HG02852 (cell line): ENCODE measurements around the gene ZDHHC14.
"Not testable (repeated sequence)": the region's sequence is repeated elsewhere in the genome, so short reads cannot be mapped to it uniquely, and the experiment has no call there.

Experiments used
- ATAC-seq: cut with Tn5 transposase; IDR thresholded peaks from one replicate; pipeline ENCODE4 v1.9.1; 2021; ENCODE audit warnings: mild to moderate bottlenecking, moderate library complexity; ENCODE audit not compliant: unreplicated experiment

The ZDHHC14 gene

GRCh38 chr6:157586476-157587126 is 205.6 kb downstream of the ZDHHC14 start:
- no peak for ATAC-seq

GRCh38 chr6:157587127-157587926 is 206.3 kb downstream of the ZDHHC14 start:
- no peak for ATAC-seq

GRCh38 chr6:157590654-157591053 is 209.7 kb downstream of the ZDHHC14 start:
- not testable (repeated sequence) for ATAC-seq

GRCh38 chr6:157592541-157592940 is 211.6 kb downstream of the ZDHHC14 start:
- no peak for ATAC-seq

GRCh38 chr6:157592980-157593379 is 212.0 kb downstream of the ZDHHC14 start:
- ATAC-seq = no peak

- no peak for ATAC-seq
Measured at GRCh38 chr6:157593596-157593995, 212.6 kb downstream of the ZDHHC14 start.

- ATAC-seq = no peak
Measured at GRCh38 chr6:157594292-157594691, 213.3 kb downstream of the ZDHHC14 start.

- ATAC-seq = no peak
Measured at GRCh38 chr6:157595768-157596167, 214.8 kb downstream of the ZDHHC14 start.

- ATAC-seq = no peak
Measured at GRCh38 chr6:157596461-157596860, 215.5 kb downstream of the ZDHHC14 start.

- ATAC-seq = no peak
Measured at GRCh38 chr6:157596886-157597285, 215.9 kb downstream of the ZDHHC14 start.

GRCh38 chr6:157597461-157598312 is 216.7 kb downstream of the ZDHHC14 start:
- no peak for ATAC-seq

GRCh38 chr6:157599191-157599590 is 218.2 kb downstream of the ZDHHC14 start:
- no peak for ATAC-seq

GRCh38 chr6:157600807-157601206 is 219.8 kb downstream of the ZDHHC14 start:
- no peak for ATAC-seq

GRCh38 chr6:157602521-157603295 is 221.7 kb downstream of the ZDHHC14 start:
- no peak for ATAC-seq

- no peak for ATAC-seq
Measured at GRCh38 chr6:157603314-157603940, 222.4 kb downstream of the ZDHHC14 start.

- no peak for ATAC-seq
Measured at GRCh38 chr6:157603971-157604370, 223.0 kb downstream of the ZDHHC14 start.

- no peak for ATAC-seq
Measured at GRCh38 chr6:157604816-157605215, 223.8 kb downstream of the ZDHHC14 start.

- ATAC-seq = no peak
Measured at GRCh38 chr6:157605484-157605883, 224.5 kb downstream of the ZDHHC14 start.

- ATAC-seq = no peak
Measured at GRCh38 chr6:157606516-157606915, 225.5 kb downstream of the ZDHHC14 start.
